Transverse colon (tissue), 4 donors: Measurements from ENCODE around the gene TM4SF20. TPM values are rescaled to one million over a fixed set of nuclear protein-coding genes. Genes with fewer than 3 reads are reported as not detected.
"Not testable (repeated sequence)": the region's sequence is repeated elsewhere in the genome, so short reads cannot be mapped to it uniquely, and the experiment has no call there.

Source experiments
- DNase-seq: peaks from one replicate; pipeline ENCODE4 v3.0.0-alpha.2; 2019
- H3K27ac ChIP-seq, 4 donors: fragments of 200-600 bp; sonication (generic); 2 replicates each; pipeline ENCODE4 v1.5.1; 2016 to 2018; ENCODE audit warnings: inconsistent platforms in 4 of 4
- H3K27me3 ChIP-seq: fragments of 200-600 bp; sonication (generic); 2 replicates; pipeline ENCODE4 v1.5.1; 2017; ENCODE audit warnings: inconsistent platforms
- H3K36me3 ChIP-seq, 4 donors: fragments of 200-600 bp; sonication (generic); 2 replicates each; pipeline ENCODE4 v1.5.1; 2017 to 2019; ENCODE audit warnings: inconsistent platforms in 4 of 4
- H3K4me1 ChIP-seq, 4 donors: fragments of 200-600 bp; sonication (generic); 2 replicates each; pipeline ENCODE4 v1.5.1; 2017 to 2020; ENCODE audit warnings: inconsistent platforms in 4 of 4
- H3K4me3 ChIP-seq, 4 donors: fragments of 200-600 bp; sonication (generic); 1 replicate in 1 of 4; 2 replicates in 3 of 4; pipeline versions ENCODE4 v1.5.1 to v1.6.1; 2017 to 2019; ENCODE audit warnings: inconsistent platforms in 4 of 4
- H3K9me3 ChIP-seq, 2 donors: fragments of 200-600 bp; sonication (generic); 2 replicates each; pipeline ENCODE4 v1.5.1; 2017 to 2019; ENCODE audit warnings: inconsistent platforms in 2 of 2
- CTCF ChIP-seq, 5 experiments: fragments of 200-600 bp in 3 of 5; fragments of 450-650 bp in 2 of 5; sonication (generic) in 3 of 5; IDR thresholded peaks; 1 replicate in 2 of 5; 2 replicates in 3 of 5; pipeline ENCODE4 v1.5.1; 2016 to 2017; ENCODE audit warnings: antibody characterized with exemption in 5 of 5, inconsistent platforms in 3 of 5, mild to moderate bottlenecking in 2 of 5, moderate library complexity in 1 of 5
- EP300 ChIP-seq: sonication (generic); formaldehyde crosslinking; IDR thresholded peaks from one replicate; pipeline ENCODE4 v1.6.1; 2017; ENCODE audit warnings: antibody characterized with exemption, low read depth
- POLR2A ChIP-seq: fragments of 450-650 bp; IDR thresholded peaks from one replicate; pipeline ENCODE4 v1.6.1; 2016; ENCODE audit warnings: antibody characterized with exemption, mild to moderate bottlenecking, moderate library complexity
- POLR2AphosphoS5 ChIP-seq, 3 donors: sonication (generic); formaldehyde crosslinking; IDR thresholded peaks; one replicate each; pipeline ENCODE4 v1.6.1; 2016; ENCODE audit warnings: antibody characterized with exemption in 3 of 3
- WGBS, 2 donors: methylation state at CpG; one replicate each; pipeline ENCODE4 v1.1.5; 2018; ENCODE audit warnings: low coverage in 1 of 2; 5-methylcytosine and 5-hydroxymethylcytosine counted together
- in situ Hi-C, 4 donors: fragments of 200-750 bp; cut with MboI; loops; one replicate each; pipeline versions ENCODE4 v1.15.0 to v1.15.1; 2017; ENCODE audit warnings: low sequenced_read_pairs in 3 of 4, low pct_ligation_motif_present in 1 of 4, low pct_unique_long_range_greater_than_20kb in 1 of 4
- intact Hi-C: fragments of 100-400 bp; cut with DNase I; formaldehyde crosslinking; loops from one replicate; pipeline ENCODE4 v1.15.1; 2023; ENCODE audit warnings: low total_unique reads
- total RNA-seq, 4 donors: library from RNA; depleted of rRNA; stranded (reverse); fragments of >200 nt; gene quantifications; one replicate each; pipeline ENCODE4 v1.1.0, GENCODE V29; 2016

The TM4SF20 gene
- total RNA-seq, 4 donors from 2014 or later, result 0.40 to 10.2 (median 1.1) TPM

GRCh38 chr2:227366769-227367426 lies 12.2 kb downstream of the TM4SF20 start:
- Histone ChIP-seq H3K4me1 (no peaks in the 10 kb centered on the region), H3K4me3 (no peak overlapping the region), H3K36me3 (no peaks in the 10 kb centered on the region), H3K9me3 (no peaks in the 10 kb centered on the region), H3K27me3 (no peaks in the 10 kb centered on the region), H3K27ac (peak overlapping the region in 1 of 4 donors; percentile 20)
- in situ Hi-C loops, result no loop called here
- TF ChIP-seq CTCF (IDR thresholded peaks at IDR 0.05) (no peak), POLR2A (no peak), POLR2AphosphoS5 (IDR thresholded peaks at IDR 0.05) (no peak), EP300 (no peak)
- DNase-seq, result no peak
- WGBS, 2 donors, result 63 to 75% methylated on average over 10 to 11 of the region's 11 CpGs
- intact Hi-C loops, result no loop called here

DNA sequence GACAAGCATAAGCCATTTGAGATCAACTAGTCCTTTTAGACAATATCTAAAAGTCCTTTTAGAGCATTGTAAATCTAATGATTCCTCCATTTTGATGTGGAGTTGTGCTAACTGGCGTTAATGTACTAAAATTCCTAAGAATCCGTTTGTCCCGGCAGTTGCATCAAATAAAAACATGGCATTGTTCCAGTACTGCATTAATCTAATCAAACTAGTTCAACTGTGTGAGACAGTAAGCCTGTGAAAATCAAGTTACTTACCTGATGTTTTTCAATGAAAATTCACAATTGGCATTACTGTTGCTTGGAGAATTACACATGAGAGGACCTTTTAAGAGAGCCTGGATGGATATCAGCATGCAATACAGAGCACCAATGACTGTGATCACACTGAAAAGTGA lies 13.3 kb downstream of the TM4SF20 start:
- H3K4me3 ChIP-seq, result no peak overlapping the region
- no peaks in the 10 kb centered on the region for H3K27me3 ChIP-seq
- H3K36me3 ChIP-seq, result peaks cover 0 to 3% (median 0%) of the 10 kb centered on the region in 4 donors
- no peaks in the 10 kb centered on the region for H3K4me1 ChIP-seq
- TF ChIP-seq EP300, result no peak
- TF ChIP-seq POLR2AphosphoS5 (IDR thresholded peaks at IDR 0.05), result no peak
- TF ChIP-seq CTCF (IDR thresholded peaks at IDR 0.05), result no peak
- TF ChIP-seq POLR2A, result no peak
- H3K9me3 ChIP-seq, result no peaks in the 10 kb centered on the region
- in situ Hi-C loops (no loop called here), intact Hi-C loops (no loop called here)
- H3K27ac ChIP-seq, result no peak overlapping the region
- no peak for DNase-seq
- 57 to 85% methylated on average over 3 of the region's 3 CpGs for WGBS, 2 donors

GRCh38 chr2:227364585-227365263 lies 14.4 kb downstream of the TM4SF20 start:
- H3K4me3 ChIP-seq, in situ Hi-C loops, DNase-seq, H3K27me3 ChIP-seq, H3K27ac ChIP-seq, H3K4me1 ChIP-seq, intact Hi-C loops, H3K9me3 ChIP-seq: not testable (repeated sequence)
- 91 to 95% methylated on average over 6 to 11 of the region's 11 CpGs for WGBS, 2 donors
- H3K36me3 ChIP-seq, result peaks cover 0 to 12% (median 0%) of the 10 kb centered on the region in 4 donors

GRCh38 chr2:227363756-227364155 lies 15.3 kb downstream of the TM4SF20 start:
- peaks cover 0 to 18% (median under 1%) of the 10 kb centered on the region in 4 donors for H3K36me3 ChIP-seq
- H3K9me3 ChIP-seq, result no peaks in the 10 kb centered on the region
- TF ChIP-seq POLR2A (no peak), CTCF (IDR thresholded peaks at IDR 0.05) (peak in 2 of 5 experiments; percentile 11 to 12)
- H3K27ac ChIP-seq, result no peak overlapping the region
- no peak overlapping the region for H3K4me3 ChIP-seq
- intact Hi-C loops, result no loop called here
- DNase-seq, result no peak
- in situ Hi-C loops, result no loop called here
- no peaks in the 10 kb centered on the region for H3K4me1 ChIP-seq
- 89 to 97% methylated on average over 6 of the region's 6 CpGs for WGBS, 2 donors
- no peaks in the 10 kb centered on the region for H3K27me3 ChIP-seq
